ENCODE results near the gene ZSWIM4.
A peak's percentile ranks its signal among the peaks of the same experiment; 100 is the strongest.
"Not testable (repeated sequence)": the region's sequence is repeated elsewhere in the genome, so short reads cannot be mapped to it uniquely, and the experiment has no call there.

Gene ZSWIM4

DNA sequence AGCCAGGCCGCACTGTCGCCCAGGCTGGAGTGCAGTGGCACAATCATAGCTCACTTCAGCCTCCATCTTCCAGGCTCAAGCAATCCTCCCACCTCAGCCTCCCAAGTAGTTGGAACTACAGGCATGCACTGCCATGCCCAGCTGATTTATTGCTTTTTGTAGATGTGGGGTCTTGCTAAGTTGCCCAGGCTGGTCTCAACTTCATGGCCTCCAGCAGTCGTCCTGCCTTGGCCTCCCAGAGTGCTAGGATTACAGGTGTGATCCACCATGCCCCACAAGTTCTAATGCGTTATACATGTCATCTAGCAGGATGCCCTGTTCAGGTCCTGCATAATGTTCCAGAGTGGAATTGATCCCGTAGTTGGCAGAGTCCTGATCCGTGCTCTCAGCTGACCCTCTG is 16.4 kb upstream of the ZSWIM4 start:
- DNase-seq = no peak

DNA sequence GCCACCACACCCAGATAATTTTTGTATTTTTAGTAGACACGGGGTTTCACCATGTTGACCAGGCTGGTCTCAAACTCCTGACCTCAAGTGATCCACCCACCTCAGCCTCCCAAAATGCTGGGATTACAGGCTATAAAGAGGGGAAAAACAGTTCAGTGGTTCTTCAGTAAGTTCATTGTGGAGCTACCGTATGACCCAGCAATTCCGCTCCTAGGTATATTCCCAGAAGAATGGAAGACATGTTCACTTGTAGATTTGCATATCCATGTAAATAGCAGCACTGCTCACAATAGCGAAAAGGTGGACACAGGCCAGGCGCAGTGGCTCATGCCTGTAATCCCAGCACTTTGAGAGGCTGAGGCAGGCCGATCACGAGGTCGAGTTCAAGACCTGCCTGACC is 15.4 kb upstream of the ZSWIM4 start:
- DNase-seq = not testable (repeated sequence)

DNA sequence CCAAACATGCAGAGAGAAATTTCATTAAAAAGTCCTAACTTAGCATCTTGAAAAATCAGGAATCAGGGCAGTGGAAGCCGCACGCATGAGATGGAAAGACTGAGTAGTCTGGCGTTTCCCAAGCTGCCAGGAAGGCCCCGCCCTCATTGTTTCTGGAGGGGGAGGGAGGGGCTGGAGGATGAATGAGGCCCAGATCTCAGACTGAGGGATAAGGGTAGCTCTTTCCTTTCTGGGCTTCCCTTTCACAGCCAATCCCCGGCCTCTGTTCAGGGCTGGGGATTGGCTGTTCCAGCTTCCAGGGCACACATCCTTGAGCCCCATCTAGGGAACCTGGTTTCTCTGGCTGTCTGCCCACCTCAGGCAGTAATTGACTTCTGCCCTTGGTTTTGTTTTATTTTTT is 13.7 kb upstream of the ZSWIM4 start:
- DNase-seq = no peak

DNA sequence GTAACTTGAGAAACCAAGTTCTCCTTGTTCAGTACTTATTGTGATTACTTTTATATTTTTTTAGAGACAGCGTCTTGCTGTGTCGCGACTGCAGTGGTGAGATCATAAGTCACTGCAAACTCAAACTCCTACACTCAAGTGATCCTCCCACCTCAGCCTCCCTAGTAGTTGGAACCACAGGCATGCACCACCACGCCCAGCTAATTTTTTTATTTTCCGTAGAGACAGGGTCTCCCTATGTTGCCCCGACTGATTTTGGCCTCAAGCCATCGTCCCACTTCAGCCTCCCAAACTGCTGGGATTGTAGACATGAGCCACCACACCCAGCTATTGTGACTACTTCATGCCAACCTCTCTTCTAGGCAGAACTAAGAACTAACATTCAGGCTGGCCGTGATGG is 12.7 kb upstream of the ZSWIM4 start:
- no peak for DNase-seq

DNA sequence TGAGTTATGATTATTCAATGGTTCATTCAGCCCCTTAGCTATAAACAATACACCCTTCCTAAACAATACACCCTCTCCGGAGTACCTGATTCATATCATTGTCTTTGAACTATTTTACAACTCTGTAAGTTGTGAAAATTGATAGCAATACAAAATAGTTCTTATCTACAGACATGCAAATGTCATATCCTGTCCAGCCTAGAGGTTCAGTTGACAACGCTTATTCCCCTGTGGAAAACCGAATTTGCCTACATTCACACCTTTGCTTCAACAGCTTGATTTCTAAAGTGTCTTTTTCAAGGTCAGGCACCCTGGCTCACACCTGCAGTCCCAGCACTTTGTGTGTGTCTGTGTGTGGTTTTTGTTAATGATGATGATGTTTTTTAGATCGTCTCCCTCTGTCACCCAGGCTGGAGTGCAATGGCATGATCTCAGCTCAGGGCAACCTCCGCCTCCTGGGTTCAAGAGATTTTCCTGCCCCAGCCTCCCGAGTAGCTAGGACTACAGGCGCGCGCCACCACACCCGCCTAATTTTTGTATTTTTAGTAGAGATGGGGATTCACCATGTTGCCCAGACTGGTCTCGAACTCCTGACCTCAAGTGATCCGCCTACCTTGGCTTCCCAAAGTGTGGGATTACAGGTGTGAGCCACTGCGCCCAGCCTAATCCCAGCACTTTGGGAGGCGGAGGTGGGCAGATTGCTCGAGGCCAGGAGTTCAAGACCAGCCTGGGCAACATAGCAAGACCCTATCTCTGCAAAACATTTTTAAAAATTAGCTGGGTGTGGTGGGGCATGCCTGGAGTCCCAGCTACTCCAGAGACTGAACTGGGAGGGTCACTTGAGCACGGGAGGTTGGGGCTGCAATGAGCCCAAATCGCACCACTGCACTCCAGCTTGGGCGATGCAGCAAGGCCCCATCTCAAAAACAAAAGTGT is 11.4 kb upstream of the ZSWIM4 start:
- no peak for DNase-seq

DNA sequence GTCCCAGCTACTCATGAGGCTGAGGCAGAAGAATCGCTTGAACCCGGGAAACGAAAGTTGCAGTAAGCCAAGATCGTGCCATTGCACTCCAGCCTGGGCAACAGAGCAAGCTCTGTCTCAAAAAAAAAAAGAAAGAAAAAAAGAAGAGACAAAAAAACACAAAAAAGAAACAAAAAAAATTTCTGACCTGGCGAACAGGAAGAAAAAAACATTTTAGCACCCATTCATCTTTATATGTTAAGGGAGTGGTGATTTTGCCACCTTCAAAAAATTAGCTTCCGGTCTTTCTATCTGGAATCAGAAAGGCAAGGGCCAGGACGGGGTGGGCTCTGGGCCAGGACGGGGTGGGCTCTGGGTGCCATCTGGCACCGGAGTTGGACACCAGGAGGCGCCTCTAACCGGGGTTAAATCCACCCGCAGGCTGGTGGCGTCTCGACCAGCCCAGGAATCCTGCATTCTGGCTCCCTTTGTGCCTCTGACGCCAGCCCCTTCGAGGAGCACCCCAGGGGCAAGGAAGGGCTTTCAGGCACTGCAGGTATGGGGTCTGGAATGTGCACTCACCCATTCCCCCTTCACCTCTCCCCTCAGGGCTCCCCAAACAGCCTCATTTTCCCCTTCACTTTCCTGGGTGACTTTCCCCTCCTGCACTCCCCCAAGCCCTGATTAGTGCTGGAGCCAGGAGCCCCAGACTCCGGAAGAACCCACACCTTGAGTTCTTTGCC is 10.4 kb upstream of the ZSWIM4 start:
- peak; percentile 56 to 68 for DNase-seq

DNA sequence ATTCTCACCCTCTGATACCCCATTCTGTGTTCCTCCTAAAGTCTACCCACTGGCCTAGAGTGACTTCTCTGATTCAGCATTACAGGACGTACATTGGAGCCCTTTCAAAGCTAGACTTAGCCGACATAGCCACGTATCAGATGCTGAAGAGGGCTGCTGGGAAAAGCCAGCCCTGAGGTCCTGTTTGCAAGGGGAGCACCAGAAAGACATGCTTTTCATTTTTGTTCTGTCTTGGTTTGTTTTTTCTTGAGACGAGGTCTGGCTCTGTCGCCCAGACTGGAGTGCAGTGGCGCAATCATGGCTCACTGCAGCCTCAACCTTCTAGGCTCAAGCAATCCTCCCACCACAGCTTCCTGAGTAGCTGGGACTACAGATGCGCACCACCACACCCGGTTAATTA is 6.3 kb upstream of the ZSWIM4 start:
- peak; percentile 45 to 58 for DNase-seq

DNA sequence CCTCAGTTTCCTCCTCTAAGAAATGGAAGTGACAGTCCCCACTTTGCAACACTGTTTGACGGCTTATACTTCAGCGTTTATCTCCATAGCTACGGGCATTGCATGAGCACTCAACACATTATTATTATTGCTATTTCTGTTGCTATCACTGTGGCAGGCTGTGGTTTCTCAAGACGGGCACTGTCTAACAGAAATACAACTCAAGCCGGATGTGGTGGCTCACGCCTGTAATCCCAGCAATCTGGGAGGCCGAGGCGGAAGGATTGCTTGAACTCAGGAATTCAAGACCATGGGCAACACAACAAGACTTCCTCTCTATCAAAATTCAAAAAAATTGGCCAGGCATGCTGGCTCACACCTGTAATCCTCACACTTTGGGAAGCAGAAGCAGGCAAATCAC is 4.9 kb upstream of the ZSWIM4 start:
- peak; percentile 71 to 80 for DNase-seq

DNA sequence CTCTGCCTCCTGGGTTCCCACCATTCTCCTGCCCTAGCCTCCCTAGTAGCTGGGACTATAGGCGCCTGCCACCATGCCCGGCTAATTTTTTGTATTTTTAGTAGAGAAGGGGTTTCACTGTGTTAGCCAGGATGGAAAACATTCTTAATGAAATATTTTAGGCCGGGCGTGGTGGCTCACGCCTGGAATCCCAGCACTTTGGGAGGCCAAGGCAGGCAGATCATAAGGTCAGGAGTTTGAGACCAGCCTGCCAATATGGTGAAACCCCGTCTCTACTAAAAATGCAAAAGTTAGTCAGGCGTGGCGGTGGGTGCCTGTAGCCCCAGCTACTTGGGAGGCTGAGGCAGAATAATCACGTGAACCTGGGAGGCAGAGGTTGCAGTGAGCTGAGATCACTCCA is 1.9 kb upstream of the ZSWIM4 start:
- DNase-seq = not testable (repeated sequence)

DNA sequence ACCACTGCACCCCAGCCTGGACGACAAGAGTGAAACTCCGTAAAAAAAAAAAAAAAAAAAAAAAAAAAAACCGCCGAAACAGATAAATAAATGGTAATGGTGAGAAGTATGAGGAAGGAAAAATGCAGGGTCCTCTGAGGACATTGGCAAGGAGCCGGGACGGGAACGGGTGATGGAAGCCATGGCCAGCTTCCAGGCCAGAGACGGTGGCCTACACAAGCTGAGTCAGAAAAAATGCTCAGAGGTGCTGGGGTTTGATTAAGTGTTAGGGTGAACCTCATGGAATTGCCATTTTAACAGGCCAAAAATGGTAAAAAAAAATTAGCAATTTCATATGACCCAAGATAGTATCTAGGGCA is 866 bp upstream of the ZSWIM4 start:
- DNase-seq = no peak

DNA sequence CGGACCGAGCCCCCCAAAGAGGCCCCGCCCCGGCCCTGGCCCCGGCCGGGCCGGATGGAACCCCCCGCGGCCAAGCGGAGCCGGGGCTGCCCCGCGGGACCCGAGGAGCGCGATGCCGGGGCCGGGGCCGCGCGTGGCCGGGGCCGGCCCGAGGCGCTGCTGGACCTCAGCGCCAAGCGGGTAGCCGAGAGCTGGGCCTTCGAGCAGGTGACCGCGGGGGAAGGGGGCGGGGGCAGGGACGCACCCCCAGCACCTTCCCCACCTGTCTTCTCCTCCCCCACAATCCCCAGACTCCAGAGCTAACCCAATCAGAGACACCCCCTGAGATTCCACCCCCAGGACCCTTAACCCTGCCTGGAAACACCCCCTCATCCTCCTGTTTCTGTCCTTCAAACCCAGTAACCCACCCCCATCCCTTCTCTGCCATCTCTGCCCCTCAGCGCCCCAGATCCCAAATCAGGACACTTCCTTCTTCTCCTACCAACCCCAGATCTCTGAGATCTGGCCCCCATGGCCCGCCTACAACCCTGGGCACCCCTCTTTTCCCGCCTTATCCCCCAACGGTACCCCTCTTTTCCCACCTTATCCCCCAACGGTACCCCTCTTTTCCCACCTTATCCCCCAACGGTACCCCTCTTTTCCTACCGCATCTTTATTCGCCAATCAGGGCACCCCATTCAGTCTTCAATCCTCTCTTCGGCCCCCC is 505 bp downstream of the ZSWIM4 start:
- DNase-seq = no peak

DNA sequence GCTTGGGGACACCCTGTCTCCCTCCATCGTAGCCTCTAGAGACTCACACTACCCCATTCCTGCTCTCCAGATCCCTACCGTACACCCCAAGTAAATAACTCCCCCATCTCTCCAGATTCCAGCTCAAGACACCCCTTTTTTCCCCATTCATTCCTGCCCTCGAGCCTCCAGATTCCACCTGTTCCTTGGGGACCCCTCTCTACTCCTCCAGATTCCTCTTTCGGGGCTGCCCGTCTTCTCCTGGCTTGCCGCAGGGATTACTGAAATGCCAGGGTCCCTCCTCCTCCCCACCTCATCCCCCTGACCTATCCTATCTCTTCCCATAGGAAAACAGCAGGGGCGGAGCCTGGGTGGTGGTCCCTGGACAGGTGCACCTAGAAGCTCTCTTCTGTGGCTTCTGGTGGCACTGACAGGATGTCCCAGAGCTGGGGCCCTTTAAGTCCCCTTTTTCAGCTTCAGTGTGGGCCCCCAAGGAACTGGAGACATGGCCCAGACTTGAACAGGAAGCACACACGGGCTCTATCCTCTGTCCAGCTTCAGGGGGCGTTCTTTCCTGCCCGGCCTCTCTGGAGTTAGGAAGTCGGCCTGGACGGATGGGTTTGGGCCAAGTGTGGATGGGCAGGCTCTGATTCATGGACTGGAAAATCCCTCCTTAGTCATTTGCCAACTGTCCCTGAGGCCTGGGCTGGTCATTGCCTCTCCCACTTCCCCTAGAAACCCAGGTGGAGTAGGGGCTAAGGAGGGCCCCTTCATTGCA is 1.2 kb downstream of the ZSWIM4 start:
- DNase-seq = peak; percentile 36 to 64

DNA sequence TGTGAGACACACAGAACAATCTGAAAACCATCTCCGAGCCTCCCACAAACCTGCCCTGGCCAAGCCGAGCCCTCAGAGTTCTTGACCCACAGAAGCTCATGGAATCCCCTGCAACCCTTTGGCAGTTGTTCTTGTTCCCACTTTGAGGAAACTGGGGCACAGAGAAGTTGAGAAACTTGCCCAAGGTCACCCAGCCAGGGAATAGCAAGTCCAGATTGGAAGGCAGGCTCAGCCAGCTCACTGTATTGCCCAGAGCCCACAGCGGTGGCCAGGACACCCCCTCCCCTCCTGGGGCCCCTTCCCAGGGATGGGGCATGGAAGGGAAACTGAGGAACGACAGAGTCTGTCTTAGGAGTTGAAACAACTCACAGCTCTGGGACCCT is 1.8 kb downstream of the ZSWIM4 start:
- no peak for DNase-seq

DNA sequence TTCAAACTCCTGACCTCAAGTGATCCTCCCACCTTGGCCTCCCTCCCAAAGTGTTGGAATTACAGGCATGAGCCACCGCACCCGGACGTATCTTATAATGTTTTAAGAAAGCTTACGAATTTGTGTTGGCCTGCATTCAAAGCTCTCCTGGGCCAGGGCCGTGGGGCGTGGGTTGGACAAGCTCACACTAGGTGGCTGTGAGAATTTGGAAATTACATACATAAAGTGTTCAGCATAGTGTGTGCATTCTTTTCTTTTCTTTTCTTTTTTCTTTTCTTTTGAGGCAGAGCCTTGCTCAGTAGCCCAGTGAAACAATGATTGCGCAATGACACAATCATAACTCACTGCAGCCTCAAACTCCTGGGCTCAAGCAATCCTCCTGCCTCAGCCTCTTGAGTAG is 2.6 kb downstream of the ZSWIM4 start:
- no peak for DNase-seq

DNA sequence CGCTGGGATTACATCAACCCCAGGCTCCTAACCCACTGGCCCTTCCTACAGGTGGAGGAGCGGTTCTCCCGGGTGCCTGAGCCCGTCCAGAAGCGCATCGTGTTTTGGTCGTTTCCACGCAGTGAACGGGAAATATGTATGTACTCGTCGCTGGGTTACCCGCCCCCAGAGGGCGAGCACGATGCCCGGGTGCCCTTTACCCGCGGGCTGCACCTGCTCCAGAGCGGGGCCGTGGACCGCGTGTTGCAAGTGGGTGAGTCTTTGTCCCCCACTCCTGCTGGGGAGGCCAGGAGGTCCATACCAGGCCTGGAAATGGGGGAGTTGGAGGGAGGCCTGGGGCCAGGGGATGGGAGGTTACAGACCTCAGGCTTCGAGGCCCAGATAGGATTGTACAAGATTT is 4.4 kb downstream of the ZSWIM4 start:
- no peak for DNase-seq

DNA sequence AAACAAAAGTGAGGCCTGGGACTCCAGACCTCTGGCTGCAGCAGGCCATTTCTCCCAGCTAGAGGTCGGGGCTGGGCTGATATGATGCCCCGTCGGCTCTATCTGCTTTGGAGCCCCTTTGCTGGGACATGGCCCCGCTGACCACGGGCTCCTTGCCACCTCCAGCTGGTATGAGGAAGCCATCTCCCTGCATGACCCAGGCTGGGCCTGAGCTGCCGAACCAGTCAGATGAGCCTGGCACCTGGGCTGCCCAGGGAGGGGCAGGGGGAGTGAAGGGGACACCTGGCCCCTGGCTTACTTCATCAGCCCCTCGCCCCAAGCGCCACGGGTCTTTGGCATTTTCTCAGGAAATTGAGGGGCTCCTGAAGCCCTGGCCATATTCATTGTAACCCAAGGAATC is 7.8 kb downstream of the ZSWIM4 start:
- no peak for DNase-seq

DNA sequence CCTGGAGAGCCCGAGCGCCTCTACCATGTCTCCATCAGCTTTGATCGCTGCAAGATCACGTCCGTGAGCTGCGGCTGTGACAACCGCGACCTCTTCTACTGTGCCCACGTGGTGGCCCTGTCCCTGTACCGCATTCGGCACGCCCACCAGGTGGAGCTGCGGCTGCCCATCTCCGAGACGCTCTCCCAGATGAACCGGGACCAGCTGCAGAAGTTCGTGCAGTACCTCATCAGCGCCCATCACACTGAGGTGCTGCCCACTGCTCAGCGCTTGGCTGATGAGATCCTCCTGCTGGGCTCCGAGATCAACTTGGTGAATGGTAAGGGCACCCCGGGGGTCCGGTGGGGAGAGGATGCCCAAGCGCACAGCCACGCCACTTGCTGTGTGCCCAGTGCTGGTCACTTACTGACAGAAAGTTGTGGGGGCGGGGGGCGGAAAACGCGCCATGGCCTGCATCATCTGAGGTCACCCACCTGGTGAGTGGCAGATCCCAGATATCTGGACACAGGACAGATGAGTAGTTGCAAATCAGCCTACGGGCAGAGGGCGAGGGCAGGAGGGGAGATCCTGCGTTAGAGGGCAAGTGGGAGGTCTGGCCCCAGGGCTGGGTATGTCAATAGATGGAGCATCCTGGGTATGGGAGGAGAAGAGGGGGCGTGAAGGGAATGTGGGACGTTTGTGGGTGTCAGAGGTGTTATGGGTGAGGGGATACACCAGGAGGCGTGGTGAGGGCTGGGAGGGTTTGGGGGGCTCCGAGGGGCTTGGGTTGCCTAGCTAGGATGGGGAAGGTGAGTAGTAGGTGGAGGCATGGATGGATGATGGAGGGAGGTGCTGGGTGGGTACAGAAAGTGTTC is 9.8 kb downstream of the ZSWIM4 start:
- no peak for DNase-seq

DNA sequence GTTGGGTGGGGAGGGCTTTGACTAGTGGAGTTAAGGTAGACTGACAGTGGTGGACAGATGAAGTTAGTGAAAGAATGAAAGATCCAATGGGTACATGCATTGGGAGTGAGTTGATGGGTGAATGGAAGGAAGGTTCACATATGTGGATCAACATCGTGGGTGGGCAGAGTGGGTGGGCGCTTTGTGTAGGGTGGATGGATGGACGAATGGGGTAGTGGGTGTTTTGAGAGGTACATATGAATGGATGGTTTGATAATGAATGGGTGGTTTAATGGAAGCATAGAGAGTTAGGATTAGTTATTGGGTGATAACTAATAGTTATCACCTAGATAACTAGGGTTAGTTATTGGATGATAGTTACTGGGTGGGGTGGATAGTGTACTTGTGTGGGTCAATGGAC is 11.5 kb downstream of the ZSWIM4 start:
- no peak for DNase-seq

DNA sequence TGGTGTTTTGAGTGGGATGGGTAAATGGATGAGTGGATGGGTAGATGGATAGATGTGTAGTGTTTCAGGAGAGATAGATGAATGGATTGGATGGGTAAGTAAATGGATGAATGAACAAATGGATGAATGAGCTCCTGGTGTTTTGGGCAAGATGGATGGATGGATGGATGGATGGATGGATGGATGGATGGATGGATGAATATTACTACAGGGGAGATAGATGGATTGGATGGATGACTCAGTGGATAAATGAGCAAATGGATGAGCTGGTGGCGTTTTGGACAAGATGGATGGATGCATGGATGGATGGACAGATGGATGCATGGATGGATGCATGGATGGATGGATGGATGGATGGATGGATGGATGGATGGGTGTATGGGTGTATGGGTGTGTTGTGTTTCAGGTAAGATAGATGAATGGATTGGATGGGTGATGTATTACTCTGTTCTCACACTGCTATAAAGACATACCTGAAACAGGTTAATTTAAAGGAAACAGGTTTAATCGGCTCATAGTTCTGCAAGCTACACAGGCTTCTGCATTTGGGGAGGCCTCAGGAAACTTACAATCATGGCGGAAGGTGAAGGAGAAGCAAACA is 12.3 kb downstream of the ZSWIM4 start:
- DNase-seq = no peak

DNA sequence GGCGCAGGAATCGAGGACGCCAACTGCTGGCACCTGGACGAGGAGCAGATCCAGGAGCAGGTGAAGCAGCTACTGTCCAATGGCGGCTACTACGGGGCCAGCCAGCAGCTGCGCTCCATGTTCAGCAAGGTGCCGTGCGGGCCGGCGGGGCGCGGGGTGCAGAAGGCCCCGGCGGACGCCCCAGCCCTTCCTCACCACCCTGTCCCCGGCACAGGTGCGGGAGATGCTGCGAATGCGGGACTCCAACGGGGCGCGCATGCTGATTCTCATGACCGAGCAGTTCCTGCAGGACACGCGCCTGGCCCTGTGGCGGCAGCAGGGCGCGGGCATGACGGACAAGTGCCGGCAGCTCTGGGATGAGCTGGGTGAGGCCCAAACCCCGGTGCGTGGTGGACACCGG is 13.6 kb downstream of the ZSWIM4 start:
- DNase-seq = no peak

DNA sequence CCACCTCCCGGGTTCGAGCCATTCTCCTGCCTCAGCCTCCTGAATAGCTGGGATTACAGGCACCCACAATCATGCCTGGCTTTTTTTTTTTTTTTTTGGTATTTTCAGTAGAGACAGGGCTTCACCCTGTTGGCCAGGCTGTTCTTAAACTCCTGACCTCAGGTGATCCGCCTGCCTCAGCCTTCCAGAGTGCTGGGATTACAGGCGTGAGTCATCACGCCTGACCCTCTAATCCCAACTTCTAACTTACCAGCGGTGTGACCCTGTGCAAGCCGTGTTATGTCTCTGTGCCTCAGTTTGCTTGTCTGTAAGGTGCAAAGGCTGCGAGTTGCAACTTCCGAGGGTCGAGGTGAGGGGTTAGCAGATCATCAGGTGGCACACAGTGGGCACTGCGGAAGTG is 17.3 kb downstream of the ZSWIM4 start:
- no peak for DNase-seq

Data from inflammatory macrophage (primary cell).